Gastrocnemius medialis (tissue), 4 donors: Measurements from ENCODE around the gene ANO10. TPM values are rescaled to one million over a fixed set of nuclear protein-coding genes. Genes with fewer than 3 reads are reported as not detected.

Source experiments
- ATAC-seq, 2 donors: fragments of 150-250 bp; one replicate each; pipeline ENCODE4 v1.9.1; 2016
- DNase-seq, 2 donors: peaks; one replicate each; pipeline ENCODE4 v3.0.0-alpha.2; 2019
- H3K27ac ChIP-seq, 4 donors: fragments of 200-600 bp; sonication (generic); 1 replicate in 1 of 4; 2 replicates in 3 of 4; pipeline ENCODE4 v1.5.1; 2016 to 2018; ENCODE audit warnings: mild to moderate bottlenecking in 2 of 4, moderate library complexity in 1 of 4
- H3K27me3 ChIP-seq, 3 donors: fragments of 200-600 bp; sonication (generic) in 2 of 3; 1 replicate in 1 of 3; 2 replicates in 2 of 3; pipeline versions ENCODE4 v1.5.1 to v1.6.0; 2016 to 2019; ENCODE audit warnings: mild to moderate bottlenecking in 1 of 3, moderate library complexity in 1 of 3
- H3K36me3 ChIP-seq, 2 donors: fragments of 200-600 bp; sonication (generic) in 1 of 2; one replicate each; pipeline ENCODE4 v1.5.1; 2017 to 2018
- H3K4me1 ChIP-seq, 2 donors: fragments of 200-600 bp; sonication (generic) in 1 of 2; one replicate each; pipeline ENCODE4 v1.5.1; 2016 to 2017; ENCODE audit warnings: mild to moderate bottlenecking in 2 of 2
- H3K4me3 ChIP-seq, 4 donors: fragments of 200-600 bp; sonication (generic) in 3 of 4; 1 replicate in 1 of 4; 2 replicates in 3 of 4; pipeline ENCODE4 v1.5.1; 2016 to 2019; ENCODE audit warnings: mild to moderate bottlenecking in 2 of 4
- H3K9me3 ChIP-seq, 3 donors: fragments of 200-600 bp; sonication (generic) in 2 of 3; 1 replicate in 1 of 3; 2 replicates in 2 of 3; pipeline ENCODE4 v1.5.1; 2016 to 2019
- POLR2A ChIP-seq, 2 donors: fragments of 450-650 bp; IDR thresholded peaks; one replicate each; pipeline ENCODE4 v1.6.1; 2017; ENCODE audit warnings: antibody characterized with exemption in 2 of 2, mild to moderate bottlenecking in 2 of 2, moderate library complexity in 2 of 2
- in situ Hi-C, 4 donors: fragments of 200-750 bp; cut with MboI; loops; one replicate each; pipeline versions ENCODE4 v1.15.0 to v1.8.0; 2017; ENCODE audit warnings: low sequenced_read_pairs in 4 of 4
- intact Hi-C: fragments of 100-400 bp; cut with DNase I; formaldehyde crosslinking; loops from one replicate; pipeline ENCODE4 v1.15.1; 2023; ENCODE audit warnings: low total_unique reads
- total RNA-seq, 4 donors: library from RNA; depleted of rRNA; stranded (reverse); fragments of >200 nt; gene quantifications; one replicate each; pipeline versions ENCODE4 v1.1.0 to v1.2.3, GENCODE V29; 2016
- TF ChIP-seq, protein P1 (sequence below), 5 experiments: fragments of 450-650 bp in 3 of 5; fragments of 200-600 bp in 2 of 5; sonication (generic) in 2 of 5; IDR thresholded peaks in 4 of 5; conservative IDR thresholded peaks in 1 of 5; 1 replicate in 4 of 5; 2 replicates in 1 of 5; pipeline ENCODE4 v1.5.1; 2016 to 2019; ENCODE audit warnings: antibody characterized with exemption in 5 of 5, mild to moderate bottlenecking in 3 of 5, moderate library complexity in 3 of 5

ANO10 gene
- total RNA-seq, 4 donors from 2014 or later, result 6.9 to 8.1 (median 7.8) TPM

DNA sequence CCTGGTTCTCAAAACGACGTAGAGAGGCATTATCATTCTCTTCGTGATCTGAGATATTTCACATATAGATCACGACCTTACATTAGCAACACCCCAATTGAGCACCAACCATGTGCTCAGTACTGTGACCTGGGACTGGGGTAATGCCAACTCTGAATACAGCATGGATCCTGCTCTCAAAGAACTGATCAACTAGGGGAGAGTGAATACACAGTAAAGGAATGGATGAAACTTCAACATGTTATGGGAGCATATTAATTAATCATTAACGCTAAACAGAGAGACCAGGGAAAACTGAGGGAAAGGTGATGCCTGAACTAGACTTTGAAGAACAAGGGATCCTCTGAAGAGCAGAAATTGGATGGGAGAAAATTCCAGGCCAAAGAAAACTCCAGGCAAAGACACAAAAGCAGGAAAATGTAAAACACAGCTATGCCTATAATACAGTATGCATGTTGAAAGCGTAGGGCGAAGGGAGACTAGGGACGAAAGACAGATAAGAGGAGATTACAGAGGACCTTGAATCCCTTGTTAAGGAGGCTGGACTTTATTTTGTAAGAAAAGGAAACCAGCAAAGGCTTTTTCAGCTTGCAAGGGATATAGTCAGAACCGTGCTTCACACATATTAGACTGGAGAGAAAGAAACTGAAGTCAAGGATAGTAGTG, 105.7 kb downstream of the ANO10 start:
- no peak overlapping the region for H3K4me3 ChIP-seq
- ATAC-seq, result no peak
- H3K27me3 ChIP-seq, result no peaks in the 10 kb centered on the region
- intact Hi-C loops (no loop called here), in situ Hi-C loops (loop anchor here (10.0 to 25.0 kb wide), 2 partner anchors 554 to 561 kb away; no protein-coding TSS in a partner anchor)
- DNase-seq, result no peak
- H3K27ac ChIP-seq, result no peak overlapping the region
- TF ChIP-seq, protein P1, sequence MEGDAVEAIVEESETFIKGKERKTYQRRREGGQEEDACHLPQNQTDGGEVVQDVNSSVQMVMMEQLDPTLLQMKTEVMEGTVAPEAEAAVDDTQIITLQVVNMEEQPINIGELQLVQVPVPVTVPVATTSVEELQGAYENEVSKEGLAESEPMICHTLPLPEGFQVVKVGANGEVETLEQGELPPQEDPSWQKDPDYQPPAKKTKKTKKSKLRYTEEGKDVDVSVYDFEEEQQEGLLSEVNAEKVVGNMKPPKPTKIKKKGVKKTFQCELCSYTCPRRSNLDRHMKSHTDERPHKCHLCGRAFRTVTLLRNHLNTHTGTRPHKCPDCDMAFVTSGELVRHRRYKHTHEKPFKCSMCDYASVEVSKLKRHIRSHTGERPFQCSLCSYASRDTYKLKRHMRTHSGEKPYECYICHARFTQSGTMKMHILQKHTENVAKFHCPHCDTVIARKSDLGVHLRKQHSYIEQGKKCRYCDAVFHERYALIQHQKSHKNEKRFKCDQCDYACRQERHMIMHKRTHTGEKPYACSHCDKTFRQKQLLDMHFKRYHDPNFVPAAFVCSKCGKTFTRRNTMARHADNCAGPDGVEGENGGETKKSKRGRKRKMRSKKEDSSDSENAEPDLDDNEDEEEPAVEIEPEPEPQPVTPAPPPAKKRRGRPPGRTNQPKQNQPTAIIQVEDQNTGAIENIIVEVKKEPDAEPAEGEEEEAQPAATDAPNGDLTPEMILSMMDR (IDR thresholded peaks at IDR 0.05 in 4 of 5, conservative IDR thresholded peaks at IDR 0.05 in 1 of 5), result no peak
- no peak for TF ChIP-seq POLR2A (IDR thresholded peaks at IDR 0.05)
- no peaks in the 10 kb centered on the region for H3K4me1 ChIP-seq
- H3K36me3 ChIP-seq, result no peaks in the 10 kb centered on the region
- H3K9me3 ChIP-seq, result no peaks in the 10 kb centered on the region

DNA sequence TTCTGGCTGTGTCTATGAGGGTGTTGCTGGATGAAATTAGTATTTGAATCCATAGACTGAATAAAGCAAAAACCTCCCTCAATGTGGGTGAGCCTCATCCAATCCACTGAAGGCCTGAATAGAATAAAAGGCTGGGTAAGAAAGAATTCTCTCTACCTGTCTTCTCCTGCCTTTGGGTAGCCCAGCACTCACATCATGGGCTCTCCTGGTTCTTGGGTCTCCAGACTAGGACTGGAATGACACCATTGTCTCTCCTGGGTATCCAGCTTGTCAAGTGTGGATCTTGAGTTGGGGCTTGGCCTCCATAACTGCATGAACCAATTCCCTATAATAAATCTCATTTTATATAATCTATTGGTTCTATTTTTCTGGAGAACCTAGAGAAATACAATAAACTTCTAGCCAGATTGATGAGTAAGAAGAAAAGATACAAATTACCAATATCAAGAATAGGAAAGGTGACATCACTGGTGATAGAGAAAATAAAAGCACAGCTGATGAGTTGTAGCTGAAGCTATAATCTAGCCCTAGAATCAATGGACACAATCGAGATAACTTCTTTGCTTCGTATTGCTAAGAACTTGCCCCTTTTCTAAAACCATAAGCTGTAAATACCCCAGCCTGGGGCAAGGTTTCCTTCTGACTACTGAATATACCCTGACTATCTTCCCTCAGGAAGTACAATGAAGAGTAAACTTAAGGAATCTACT, 106.4 kb downstream of the ANO10 start:
- intact Hi-C loops (no loop called here), in situ Hi-C loops (loop anchor here (10.0 to 25.0 kb wide), 2 partner anchors 553 to 561 kb away; no protein-coding TSS in a partner anchor)

DNA sequence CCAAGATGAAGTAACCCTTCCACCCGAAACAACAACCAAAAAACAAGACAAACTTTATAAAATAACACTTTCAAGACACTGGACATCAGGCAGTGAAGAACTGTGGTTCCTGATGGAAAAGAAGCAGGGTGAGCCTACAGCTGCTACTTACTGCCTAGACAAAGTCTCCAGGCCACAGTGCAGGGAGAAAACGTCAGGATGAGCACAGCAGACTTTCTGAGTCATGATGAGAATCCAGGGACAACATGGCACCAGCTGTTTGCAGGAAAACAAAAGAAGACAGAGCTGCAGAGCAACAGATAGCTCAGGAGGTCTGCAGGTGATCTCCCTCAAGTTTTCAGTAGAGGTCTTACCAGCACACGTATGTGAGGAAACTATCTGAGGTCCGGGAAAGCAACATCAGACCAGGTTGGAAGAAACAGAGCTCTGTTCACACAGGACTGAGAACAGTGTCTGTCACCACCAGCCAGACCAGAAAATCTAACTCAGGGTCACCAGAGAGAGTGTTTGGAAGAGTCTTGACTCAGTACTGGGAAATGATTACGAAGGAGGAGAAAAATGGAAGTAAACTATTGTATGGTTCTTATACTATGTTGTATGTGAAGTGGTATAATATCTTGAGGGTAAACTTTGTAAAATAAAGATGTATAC, 108.9 kb downstream of the ANO10 start:
- ATAC-seq (no peak), DNase-seq (no peak)
- Histone ChIP-seq H3K27ac (no peak overlapping the region), H3K9me3 (no peaks in the 10 kb centered on the region), H3K4me3 (no peak overlapping the region), H3K4me1 (no peaks in the 10 kb centered on the region), H3K27me3 (no peaks in the 10 kb centered on the region), H3K36me3 (no peaks in the 10 kb centered on the region)
- in situ Hi-C loops (loop anchor here (10.0 to 25.0 kb wide), 2 partner anchors 551 to 558 kb away; no protein-coding TSS in a partner anchor), intact Hi-C loops (no loop called here)
- no peak for TF ChIP-seq POLR2A (IDR thresholded peaks at IDR 0.05)
- TF ChIP-seq, protein P1 (IDR thresholded peaks at IDR 0.05 in 4 of 5, conservative IDR thresholded peaks at IDR 0.05 in 1 of 5), result no peak

More for the DNA sequence above, 106.4 kb downstream of the ANO10 start:
- no peaks in the 10 kb centered on the region for H3K4me1 ChIP-seq
- H3K9me3 ChIP-seq, result no peaks in the 10 kb centered on the region
- DNase-seq, result no peak
- no peak for ATAC-seq
- no peak for TF ChIP-seq POLR2A (IDR thresholded peaks at IDR 0.05)
- TF ChIP-seq, protein P1 (IDR thresholded peaks at IDR 0.05 in 4 of 5, conservative IDR thresholded peaks at IDR 0.05 in 1 of 5), result no peak
- H3K36me3 ChIP-seq, result no peaks in the 10 kb centered on the region
- no peaks in the 10 kb centered on the region for H3K27me3 ChIP-seq
- no peak overlapping the region for H3K4me3 ChIP-seq
- H3K27ac ChIP-seq, result no peak overlapping the region

DNA sequence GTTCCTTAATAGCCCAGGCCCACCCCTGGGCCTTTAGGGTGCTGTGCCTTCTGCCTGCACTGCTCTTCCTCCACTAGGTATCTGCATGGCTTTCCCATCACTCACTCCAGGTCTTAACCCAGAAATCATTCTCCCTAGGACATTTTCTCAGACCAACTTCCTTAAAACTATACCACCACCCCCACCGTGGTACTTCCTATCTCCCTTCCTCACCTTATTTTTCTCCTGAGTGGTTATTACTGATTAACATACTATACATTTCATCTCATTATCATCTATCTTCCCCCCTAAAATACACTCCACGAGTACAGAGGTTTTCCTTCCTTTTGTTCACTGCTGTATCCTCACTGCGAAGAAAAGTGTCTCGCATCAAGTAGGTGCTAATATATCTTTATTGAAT, 115.2 kb downstream of the ANO10 start:
- no peaks in the 10 kb centered on the region for H3K4me1 ChIP-seq
- H3K27me3 ChIP-seq, result no peaks in the 10 kb centered on the region
- no peaks in the 10 kb centered on the region for H3K36me3 ChIP-seq
- no peak overlapping the region for H3K27ac ChIP-seq
- no peak for DNase-seq
- H3K9me3 ChIP-seq, result no peaks in the 10 kb centered on the region
- in situ Hi-C loops, result loop anchor here (10.0 to 25.0 kb wide), 3 partner anchors 222 to 544 kb away; partner anchors contain the start of gene SNRK (in 1 of the 4)
- intact Hi-C loops, result loop anchor here (10.0 kb wide), 2 partner anchors 142 to 222 kb away; partner anchors contain the start of gene SNRK
- ATAC-seq, result no peak
- no peak overlapping the region for H3K4me3 ChIP-seq
- TF ChIP-seq POLR2A (IDR thresholded peaks at IDR 0.05), result no peak
- TF ChIP-seq, protein P1 (IDR thresholded peaks at IDR 0.05 in 4 of 5, conservative IDR thresholded peaks at IDR 0.05 in 1 of 5), result no peak
